Sigmoid colon (tissue), 7 donors: ENCODE data around the gene ECSIT. TPM values are rescaled to one million over a fixed set of nuclear protein-coding genes. Genes with fewer than 3 reads are reported as not detected.

ENCODE experiments used
- DNase-seq: peaks from one replicate; pipeline ENCODE4 v3.0.0-alpha.2; 2019
- H3K27ac ChIP-seq, 4 donors: fragments of 200-600 bp; sonication (generic); one replicate each; pipeline ENCODE4 v1.5.1; 2016 to 2019; ENCODE audit warnings: mild to moderate bottlenecking in 1 of 4
- H3K27me3 ChIP-seq, 3 donors: fragments of 200-600 bp; sonication (generic); one replicate each; pipeline ENCODE4 v1.5.1; 2019; ENCODE audit warnings: mild to moderate bottlenecking in 1 of 3
- H3K36me3 ChIP-seq, 4 donors: fragments of 200-600 bp; sonication (generic); one replicate each; pipeline ENCODE4 v1.5.1; 2016 to 2019
- H3K4me1 ChIP-seq, 4 donors: fragments of 200-600 bp; sonication (generic); one replicate each; pipeline ENCODE4 v1.5.1; 2017 to 2019
- H3K4me3 ChIP-seq, 4 donors: fragments of 200-600 bp; sonication (generic); one replicate each; pipeline ENCODE4 v1.5.1; 2017 to 2019; ENCODE audit warnings: mild to moderate bottlenecking in 2 of 4, moderate library complexity in 1 of 4
- H3K9me3 ChIP-seq, 4 donors: fragments of 200-600 bp in 3 of 4; sonication (generic) in 3 of 4; one replicate each; pipeline versions ENCODE4 v1.5.1 to v1.6.1; 2013 to 2019
- CTCF ChIP-seq, 4 experiments: fragments of 450-650 bp in 3 of 4; fragments of 200-600 bp in 1 of 4; IDR thresholded peaks; one replicate each; pipeline ENCODE4 v1.5.1; 2016 to 2019; ENCODE audit warnings: antibody characterized with exemption in 4 of 4, mild to moderate bottlenecking in 3 of 4, moderate library complexity in 2 of 4
- EP300 ChIP-seq, 4 donors: sonication (generic); formaldehyde crosslinking; IDR thresholded peaks; one replicate each; pipeline ENCODE4 v1.6.1; 2017; ENCODE audit warnings: antibody characterized with exemption in 4 of 4
- POLR2A ChIP-seq, 2 donors: fragments of 450-650 bp; IDR thresholded peaks; one replicate each; pipeline ENCODE4 v1.6.1; 2016; ENCODE audit warnings: antibody characterized with exemption in 2 of 2, mild to moderate bottlenecking in 2 of 2, moderate library complexity in 2 of 2
- POLR2AphosphoS5 ChIP-seq, 4 donors: sonication (generic); formaldehyde crosslinking; IDR thresholded peaks; one replicate each; pipeline ENCODE4 v1.6.1; 2017; ENCODE audit warnings: antibody characterized with exemption in 4 of 4
- WGBS, 2 donors: extraction: QIAGEN DNeasy Blood & Tissue Kit; methylation state at CpG; one replicate each; pipeline ENCODE4 v1.1.7; 2013; 5-methylcytosine and 5-hydroxymethylcytosine counted together
- intact Hi-C: fragments of 100-400 bp; cut with DNase I; formaldehyde crosslinking; loops from one replicate; pipeline ENCODE4 v1.15.1; 2023
- polyA plus RNA-seq, 3 donors: library from polyadenylated mRNA; stranded (reverse); fragments of 200-250 nt; gene quantifications; one replicate each; pipeline ENCODE4 v1.2.3, GENCODE V29; 2013
- total RNA-seq, 4 donors: library from RNA; depleted of rRNA; stranded (reverse); fragments of >200 nt; gene quantifications; one replicate each; pipeline ENCODE4 v1.1.0, GENCODE V29; 2016
- donor health status: healthy with polysubstance abuse.
- donor health status: Bipolar disorder and iron deficiency.
- donor health status: healthy.

ECSIT gene
- total and polyA plus RNA-seq, 7 donors = 60.7 to 93.5 (median 75.8) TPM

DNA sequence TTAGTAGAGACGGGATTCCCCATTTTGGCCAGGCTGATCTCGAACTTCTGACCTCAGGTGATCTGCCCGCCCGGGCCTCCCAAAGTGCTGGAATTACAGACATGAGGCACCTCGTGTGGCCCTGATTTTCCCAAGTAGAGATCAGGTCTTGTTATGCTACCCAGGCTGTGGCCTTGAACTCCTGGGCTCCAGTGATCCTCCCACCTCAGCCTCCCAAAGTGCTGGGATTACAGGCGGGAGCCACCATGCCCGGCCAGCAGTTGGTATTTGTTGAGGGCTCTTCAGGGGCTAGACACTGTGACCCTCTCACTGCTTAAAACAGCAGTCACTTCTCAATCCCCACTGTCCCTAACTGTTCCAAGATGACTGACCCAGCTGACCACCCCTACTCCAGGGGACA is 39.6 kb downstream of the ECSIT start:
- Histone ChIP-seq H3K4me1 (no peaks in the 10 kb centered on the region), H3K36me3 (peaks cover under 1 to 64% (median 8%) of the 10 kb centered on the region in 4 donors), H3K4me3 (no peak overlapping the region), H3K27ac (no peak overlapping the region), H3K27me3 (peaks cover 0 to 22% (median 4%) of the 10 kb centered on the region in 3 donors), H3K9me3 (no peaks in the 10 kb centered on the region)
- intact Hi-C loops = no loop called here
- 94 to 97% methylated on average over 7 of the region's 7 CpGs for WGBS, 2 donors
- TF ChIP-seq POLR2AphosphoS5 (IDR thresholded peaks at IDR 0.05) (no peak), EP300 (IDR thresholded peaks at IDR 0.05) (no peak), CTCF (IDR thresholded peaks at IDR 0.05) (no peak), POLR2A (IDR thresholded peaks at IDR 0.05) (no peak)
- no peak for DNase-seq

DNA sequence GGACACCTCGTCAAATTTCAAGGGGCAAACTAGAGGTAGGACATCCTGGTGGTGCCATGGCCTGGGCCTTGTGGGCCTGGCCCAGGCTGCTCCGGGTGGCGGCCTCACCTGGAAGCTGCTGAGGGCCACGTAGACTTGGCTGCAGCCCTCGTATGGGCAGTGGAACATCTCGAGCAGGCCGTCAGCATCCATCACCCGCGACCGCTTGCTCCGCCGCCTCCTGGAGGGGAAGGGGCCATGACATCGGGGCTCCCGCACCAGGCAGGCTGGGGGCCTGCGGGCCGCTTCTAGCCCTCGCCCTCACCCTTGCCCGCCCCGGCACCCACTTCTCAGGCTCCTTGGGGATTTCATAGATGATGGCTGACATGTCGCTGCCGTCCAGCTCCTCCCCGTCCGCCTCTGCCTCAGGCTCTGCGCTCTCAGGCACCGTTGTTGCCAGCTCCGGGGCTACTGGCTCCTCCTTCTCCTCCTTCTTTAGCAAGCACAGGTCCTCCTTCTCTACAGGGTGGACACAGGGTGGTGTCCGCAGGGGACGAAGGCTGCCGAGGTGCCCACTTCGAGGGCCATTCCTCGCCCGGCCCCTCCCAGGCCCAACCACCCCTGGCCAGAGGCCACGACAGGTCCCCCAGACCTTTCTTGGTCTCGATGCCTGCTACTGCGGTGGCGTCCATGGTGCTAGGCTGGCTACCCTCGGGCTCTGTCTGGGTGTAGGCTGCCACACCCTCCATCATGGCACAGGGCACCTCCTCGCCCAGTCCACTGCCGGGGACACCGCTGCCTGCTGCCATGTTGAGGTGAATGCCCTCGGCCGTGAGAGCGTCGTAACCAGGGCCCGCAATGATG is 42.1 kb downstream of the ECSIT start:
- WGBS, 2 donors = 93 to 95% methylated on average over 45 of the region's 45 CpGs
- no peaks in the 10 kb centered on the region for H3K9me3 ChIP-seq
- intact Hi-C loops = no loop called here
- H3K36me3 ChIP-seq = peaks cover 0 to 52% (median 10%) of the 10 kb centered on the region in 4 donors
- H3K4me3 ChIP-seq = no peak overlapping the region
- TF ChIP-seq POLR2A (IDR thresholded peaks at IDR 0.05) (no peak), CTCF (IDR thresholded peaks at IDR 0.05) (no peak), EP300 (IDR thresholded peaks at IDR 0.05) (no peak), POLR2AphosphoS5 (IDR thresholded peaks at IDR 0.05) (no peak)
- H3K27me3 ChIP-seq = peaks cover 18 to 47% (median 29%) of the 10 kb centered on the region in 3 donors
- no peak for DNase-seq
- H3K4me1 ChIP-seq = peaks cover 0 to 15% (median 13%) of the 10 kb centered on the region in 4 donors
- no peak overlapping the region for H3K27ac ChIP-seq

- TF ChIP-seq POLR2A (IDR thresholded peaks at IDR 0.05) (no peak), EP300 (IDR thresholded peaks at IDR 0.05) (no peak), POLR2AphosphoS5 (IDR thresholded peaks at IDR 0.05) (no peak), CTCF (IDR thresholded peaks at IDR 0.05) (no peak)
- intact Hi-C loops = no loop called here
- DNase-seq = no peak
- peaks cover 32 to 62% (median 44%) of the 10 kb centered on the region in 3 donors for H3K27me3 ChIP-seq
- no peak overlapping the region for H3K4me3 ChIP-seq
- peaks cover 0 to 38% (median 10%) of the 10 kb centered on the region in 4 donors for H3K36me3 ChIP-seq
- WGBS, 2 donors = 95 to 96% methylated on average over 13 of the region's 13 CpGs
- no peak overlapping the region for H3K27ac ChIP-seq
- no peaks in the 10 kb centered on the region for H3K9me3 ChIP-seq
- peaks cover 0 to 28% (median 26%) of the 10 kb centered on the region in 4 donors for H3K4me1 ChIP-seq
These were observed 43.6 kb downstream of the ECSIT start for GRCh38 chr19:11485245-11485837.

- Histone ChIP-seq H3K4me1 (peaks cover 0 to 39% (median 37%) of the 10 kb centered on the region in 4 donors), H3K4me3 (no peak overlapping the region), H3K36me3 (peaks cover 0 to 27% (median 10%) of the 10 kb centered on the region in 4 donors), H3K27me3 (peaks cover 43 to 80% (median 58%) of the 10 kb centered on the region in 3 donors), H3K9me3 (no peaks in the 10 kb centered on the region), H3K27ac (no peak overlapping the region)
- intact Hi-C loops = no loop called here
- DNase-seq = no peak
- TF ChIP-seq POLR2A (IDR thresholded peaks at IDR 0.05) (no peak), CTCF (IDR thresholded peaks at IDR 0.05) (no peak), EP300 (IDR thresholded peaks at IDR 0.05) (no peak)
- WGBS, 2 donors = 82 to 85% methylated on average over 57 of the region's 57 CpGs
These were observed 45.4 kb downstream of the ECSIT start for GRCh38 chr19:11483366-11484111.
